DMS53 treated with DMSO at 0.1 percent for 48 hours (cell line): ENCODE data around the gene GMIP.

Experiments used
- DNase-seq: peaks from one replicate; lab custom pipeline; 2025; ENCODE audit not compliant: unreplicated experiment; lab: John Stamatoyannopoulos, UW

The GMIP gene

DNA sequence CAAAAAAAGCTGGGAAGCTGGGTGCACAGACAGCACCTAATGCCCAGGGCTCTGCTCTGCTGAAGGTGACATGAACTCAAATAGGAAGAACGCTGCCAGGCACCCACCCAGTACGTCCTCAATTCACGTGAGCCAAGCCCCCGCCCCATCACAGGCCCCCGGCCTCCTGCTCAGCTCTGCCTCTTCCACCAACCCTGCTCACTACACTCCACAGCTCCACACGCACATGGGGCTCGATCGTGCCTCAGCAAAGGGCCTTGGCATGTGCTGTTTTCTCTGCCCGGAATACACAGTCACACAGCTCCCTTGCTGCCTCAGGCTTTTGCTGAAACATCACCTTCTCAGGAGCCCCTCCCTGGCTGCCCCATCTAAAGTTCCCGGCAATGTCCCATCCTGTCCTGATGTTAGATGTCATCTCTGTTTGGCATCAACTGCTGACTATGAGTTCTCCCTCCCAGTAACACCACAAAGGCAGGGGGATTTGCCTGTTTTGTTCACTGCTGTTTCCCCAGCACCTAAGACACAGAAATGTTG is 17.8 kb upstream of the GMIP start:
- no peak for DNase-seq

DNA sequence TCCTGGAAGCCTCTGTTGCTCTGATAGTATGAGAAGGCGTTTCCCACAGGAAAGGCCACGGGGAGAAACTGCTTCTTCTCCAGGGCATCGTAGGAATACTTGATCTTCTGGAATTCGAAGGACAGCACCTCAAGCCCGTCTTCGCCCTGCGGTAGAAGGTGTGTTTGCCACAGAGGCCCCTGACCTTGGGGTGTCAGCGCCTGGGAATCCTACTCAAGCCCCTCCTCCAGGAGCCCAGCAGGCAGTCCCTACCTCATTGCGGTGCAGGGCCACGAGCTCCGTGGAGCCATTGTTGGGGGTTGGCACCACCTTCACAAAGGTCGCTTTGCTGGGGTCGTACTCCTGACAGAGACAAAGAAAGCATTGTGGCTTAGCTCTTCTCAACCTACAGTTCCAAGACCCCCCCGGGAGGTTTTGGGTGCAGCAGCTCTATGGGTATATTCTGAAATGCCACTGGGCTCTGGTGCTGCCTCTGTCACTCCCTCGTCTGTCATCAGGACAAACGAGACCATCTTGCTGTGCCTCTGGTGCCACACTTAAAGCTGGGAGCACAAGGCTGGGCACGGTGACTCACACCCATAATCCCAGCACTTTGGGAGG is 16.3 kb upstream of the GMIP start:
- DNase-seq: no peak

DNA sequence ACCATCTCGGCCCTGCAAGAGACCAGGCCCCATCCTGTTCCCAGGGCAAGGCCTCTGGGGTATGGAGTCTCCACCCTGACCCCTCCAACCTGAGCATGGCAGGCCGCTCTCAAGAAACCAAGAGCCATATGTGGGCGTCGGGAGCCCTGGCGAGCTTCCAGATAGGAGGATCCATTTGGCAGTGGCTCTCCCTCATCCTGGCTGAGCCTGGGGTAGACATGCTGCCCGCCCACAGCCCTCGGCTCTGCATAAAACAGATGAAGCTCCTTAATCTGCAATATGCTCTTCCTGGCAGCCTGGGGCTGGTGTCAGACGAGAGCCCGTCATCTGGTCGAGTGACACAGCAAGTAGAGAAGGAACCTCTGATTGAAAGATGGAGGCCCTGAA is 13.9 kb upstream of the GMIP start:
- no peak for DNase-seq

DNA sequence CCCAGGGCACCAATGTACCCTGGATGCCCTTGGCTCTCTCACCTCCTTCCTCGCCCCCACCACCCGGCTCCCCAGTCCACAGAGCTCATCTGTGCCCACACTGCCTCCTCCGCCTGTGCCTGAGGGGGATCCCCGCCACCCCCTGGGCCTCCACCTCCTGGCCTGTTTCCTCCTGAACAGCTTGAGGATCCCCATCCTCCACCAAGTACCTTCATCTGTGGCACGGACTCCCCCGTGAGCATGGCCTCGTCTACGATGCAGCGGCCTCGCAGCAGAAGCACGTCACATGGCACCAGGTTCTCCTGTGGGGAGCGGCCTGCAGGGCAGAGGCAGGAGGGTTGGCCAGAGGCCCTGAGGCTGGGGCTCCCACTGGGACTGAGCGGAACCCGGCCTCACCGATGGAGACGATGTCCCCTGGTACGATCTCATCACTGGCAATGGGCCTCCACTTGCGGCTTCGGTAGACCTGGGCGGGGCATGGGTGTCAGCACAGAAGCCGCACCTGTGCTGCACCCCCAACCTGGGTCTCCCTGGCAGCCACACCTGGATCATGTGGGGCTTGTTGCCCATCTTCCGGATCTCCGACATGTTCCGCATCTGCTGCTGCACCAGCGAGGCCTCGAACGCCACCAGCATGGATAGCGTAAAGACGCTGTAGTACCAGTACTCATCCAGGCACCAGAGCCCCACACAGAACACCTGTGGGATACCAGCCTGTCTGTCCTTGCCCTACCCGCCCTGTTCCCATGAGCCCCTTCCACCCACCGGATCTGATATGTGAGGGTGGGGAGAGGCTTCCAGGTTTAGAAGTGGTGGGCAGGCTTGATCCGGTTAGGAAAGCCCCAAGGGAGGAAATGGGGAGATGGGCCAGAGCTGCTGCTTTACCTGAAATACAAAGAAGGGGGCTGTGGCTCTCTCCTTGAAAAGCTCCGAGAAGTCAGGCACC is 13.3 kb upstream of the GMIP start:
- DNase-seq: no peak

DNA sequence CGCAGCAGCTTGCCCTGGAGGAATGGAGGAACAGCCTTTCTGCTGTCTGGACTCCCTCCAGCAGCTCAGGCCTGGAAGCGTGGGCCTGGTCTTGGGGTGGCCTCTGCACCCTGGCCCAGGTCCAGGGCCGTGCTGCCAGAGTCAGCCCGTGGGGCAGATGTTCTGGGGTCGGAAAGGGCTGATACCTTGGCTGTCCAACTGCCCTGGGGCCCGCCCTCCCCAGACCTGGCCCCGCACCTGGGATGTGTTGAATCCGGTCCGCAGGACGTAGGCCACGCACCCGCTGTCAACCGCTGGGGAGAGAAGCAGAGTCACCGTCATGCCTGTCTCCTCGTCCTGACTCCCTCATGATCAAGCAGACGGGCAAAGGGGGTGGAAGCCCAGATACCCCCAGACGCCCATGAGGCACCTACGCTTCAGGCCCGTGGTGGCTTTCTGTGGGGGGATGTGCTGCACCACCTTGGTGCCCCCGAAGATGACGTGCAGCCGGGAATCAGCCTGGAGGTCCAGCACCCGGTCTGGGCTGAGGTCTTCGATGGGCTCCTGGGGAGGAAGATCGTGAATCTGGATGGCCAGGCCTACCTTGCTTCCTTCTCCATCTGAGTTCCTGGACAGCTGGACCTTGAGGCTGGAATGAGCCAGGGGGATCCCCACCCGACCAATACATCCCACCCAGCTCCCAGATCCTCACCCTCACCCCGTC is 12.3 kb upstream of the GMIP start:
- no peak for DNase-seq

DNA sequence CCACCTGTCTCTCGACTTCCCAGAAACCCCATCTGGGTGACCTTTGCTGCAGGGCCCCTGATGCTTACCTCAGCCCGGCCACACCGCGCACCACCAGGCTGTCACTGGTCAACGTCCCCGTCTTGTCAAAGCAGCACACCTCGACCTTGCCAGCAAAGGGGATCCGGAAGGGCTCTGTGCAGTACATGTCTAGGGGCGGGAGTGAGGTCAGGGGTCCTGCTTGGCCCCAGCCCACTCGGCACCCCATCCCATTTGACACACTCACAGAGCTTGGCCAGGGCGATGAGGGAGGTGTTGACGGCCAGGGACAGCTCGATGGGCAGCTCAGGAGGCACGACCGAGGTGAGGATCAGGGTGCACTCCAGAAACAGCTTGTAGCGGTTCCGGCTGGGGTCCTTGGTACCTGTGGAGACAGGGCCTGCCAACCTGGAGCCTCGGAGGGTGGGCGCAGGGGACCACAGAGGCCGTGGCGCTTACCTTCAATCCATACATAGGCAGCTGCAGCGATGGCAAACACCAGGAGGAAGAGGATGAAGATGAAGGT is 11.7 kb upstream of the GMIP start:
- no peak for DNase-seq

DNA sequence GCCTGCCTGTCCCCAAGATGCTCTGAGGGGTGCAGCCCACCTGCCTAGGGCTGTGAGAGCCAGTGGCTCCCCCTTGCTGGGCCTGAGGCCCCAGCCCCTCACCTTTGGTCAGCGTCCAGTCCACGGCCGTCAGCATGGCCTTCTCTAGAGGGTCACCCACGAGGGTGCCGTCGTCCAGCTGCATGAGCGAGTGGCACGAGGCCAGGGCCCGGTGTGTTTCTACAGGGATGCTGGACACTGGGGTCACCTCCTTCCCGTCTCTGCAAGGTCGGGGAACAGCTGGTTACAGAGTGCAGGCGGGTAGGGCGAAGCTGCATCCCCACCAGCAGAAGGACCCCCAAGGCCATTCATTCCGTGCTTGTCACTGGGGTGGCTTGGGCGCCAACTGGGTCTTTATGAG is 11.0 kb upstream of the GMIP start:
- no peak for DNase-seq

DNA sequence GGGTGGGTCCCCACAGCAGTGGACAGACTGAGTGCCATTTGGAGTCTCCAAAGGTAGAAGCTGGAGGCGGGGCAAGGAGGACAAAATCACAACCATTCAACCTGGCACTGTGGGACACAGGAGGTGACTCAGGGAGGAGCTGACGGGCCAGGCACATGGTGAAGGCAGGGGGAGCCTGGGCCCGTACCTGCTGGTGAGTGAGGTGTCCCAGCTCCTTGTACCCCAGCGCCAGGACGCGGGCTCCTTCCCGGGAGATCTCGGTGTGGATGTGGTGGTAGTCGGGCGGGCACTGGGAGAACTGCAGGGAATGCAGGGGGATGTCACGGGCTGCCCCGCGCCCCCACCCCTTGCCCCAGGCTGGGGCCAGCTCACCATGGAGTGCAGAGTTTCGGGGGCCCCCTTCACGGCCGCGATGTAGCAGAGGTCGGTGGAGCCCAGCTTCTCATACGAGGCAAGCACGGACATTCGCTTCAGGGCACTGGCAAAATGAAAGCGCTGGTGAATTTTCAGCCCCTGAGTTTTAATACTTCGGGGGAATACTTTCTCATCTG is 10.2 kb upstream of the GMIP start:
- DNase-seq: no peak

DNA sequence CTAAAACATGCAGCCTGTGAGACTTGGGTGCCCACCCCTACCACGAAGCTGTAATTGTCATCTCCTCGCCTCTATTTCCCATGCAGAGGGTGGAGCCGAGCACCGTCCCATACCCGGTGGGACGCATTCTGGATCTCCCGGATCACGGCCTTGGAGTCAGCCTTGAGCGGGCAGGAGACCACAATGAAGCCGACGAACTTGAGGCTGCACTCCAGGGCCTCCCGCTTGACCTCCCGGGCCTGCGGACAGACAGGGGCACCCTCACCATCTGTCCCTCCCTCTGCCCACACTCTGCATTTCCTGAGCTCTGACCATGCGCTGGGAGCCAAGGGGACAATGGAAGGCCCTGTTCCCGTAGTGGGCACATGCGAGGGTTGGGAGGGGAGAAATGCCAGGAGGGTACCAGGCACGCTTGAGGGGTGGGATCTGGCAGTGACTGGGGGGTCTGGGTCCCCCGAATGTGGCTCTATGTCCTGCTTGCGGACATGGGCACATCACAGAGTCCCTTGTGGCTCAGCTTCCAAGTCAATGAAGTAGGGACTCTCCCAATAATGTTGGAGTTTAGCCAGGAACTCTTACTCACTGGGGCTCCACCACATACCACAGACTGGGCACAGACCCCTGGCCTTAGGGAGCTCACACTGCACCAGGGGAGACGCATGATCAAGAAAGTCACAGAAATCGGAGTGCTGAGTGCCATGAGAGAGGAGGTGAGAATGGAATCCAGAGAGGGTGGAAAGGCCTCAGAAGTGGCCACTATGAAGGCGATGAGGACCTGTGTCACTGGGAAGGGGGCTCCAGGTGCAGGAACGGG is 9.2 kb upstream of the GMIP start:
- no peak for DNase-seq

DNA sequence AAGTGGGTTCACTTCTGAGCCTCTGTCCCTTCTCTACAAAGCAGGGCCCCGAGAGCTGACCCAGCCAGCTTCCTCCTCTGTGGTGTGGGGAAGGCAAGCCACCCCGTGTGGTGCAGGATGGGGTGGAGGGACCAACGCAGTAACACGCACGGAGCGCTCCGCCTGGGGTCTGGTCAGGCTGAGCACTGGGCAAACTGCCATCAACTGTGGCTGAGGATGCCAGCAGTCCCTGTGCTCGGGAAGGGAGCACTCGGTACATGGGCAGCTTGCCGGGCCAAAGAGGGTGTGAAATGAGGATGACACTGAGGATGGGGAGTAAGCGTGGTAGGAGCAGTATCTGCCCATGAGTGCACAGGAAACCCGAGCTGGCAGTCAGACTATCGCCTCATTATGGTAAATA is 7.6 kb upstream of the GMIP start:
- no peak for DNase-seq

DNA sequence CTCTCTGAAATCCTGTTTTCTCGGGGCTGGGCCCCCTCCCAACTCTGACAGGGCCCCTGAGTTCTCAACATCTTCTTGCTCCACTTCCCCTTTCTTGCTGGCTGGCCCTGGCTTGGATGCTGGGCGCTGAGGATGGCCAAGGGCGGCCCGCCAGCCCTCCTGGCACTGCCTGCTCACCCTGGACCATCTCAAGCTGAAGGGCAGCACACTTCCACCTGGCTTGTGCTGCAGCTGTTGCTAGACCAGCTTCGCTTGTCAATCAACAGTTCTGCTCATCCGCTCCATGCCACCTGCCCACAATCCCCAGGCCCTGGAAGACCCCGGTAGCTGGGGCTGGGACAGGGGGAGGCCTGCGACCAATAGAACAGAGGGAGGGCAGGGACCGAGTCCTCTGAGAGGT is 6.9 kb upstream of the GMIP start:
- no peak for DNase-seq

DNA sequence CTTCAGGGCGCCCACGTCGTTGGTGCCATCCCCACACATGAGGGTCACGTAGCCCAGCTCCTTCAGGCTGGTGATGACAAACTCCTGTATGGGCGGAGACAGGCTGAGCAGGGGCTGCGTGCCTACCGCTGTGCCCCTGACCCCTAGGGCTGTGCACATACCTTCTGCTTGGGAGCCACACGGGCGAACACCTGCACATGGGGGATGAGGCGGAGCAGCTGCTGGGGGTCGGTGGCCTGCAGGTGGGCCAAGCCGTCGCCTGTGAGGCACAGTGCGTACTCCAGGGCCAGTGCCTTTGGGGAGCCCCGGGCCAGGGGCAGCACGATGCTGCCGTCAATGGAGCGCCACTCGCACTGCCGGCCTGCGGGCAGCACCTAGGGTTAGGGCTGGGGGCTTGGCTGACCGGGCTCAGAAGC is 6.1 kb upstream of the GMIP start:
- no peak for DNase-seq

DNA sequence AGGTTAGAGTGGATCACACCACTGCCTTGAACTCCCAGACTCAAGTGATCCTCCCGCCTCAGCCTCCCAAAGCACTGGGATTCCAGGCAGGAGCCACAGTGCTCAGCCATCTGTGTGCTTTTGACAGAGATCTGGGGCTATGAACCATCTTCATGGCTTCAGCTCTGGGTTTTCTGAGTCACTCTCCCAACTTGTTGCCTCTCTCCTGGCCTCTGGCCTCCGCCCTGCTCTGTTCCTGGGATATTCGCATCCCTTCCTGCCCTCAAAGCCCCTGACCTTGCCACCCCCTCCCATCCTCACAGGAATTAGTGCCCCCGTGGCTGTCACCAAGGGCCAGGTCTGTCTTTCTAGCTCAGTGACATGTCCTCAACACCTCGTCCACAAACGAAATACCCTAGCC is 5.7 kb upstream of the GMIP start:
- DNase-seq: no peak

DNA sequence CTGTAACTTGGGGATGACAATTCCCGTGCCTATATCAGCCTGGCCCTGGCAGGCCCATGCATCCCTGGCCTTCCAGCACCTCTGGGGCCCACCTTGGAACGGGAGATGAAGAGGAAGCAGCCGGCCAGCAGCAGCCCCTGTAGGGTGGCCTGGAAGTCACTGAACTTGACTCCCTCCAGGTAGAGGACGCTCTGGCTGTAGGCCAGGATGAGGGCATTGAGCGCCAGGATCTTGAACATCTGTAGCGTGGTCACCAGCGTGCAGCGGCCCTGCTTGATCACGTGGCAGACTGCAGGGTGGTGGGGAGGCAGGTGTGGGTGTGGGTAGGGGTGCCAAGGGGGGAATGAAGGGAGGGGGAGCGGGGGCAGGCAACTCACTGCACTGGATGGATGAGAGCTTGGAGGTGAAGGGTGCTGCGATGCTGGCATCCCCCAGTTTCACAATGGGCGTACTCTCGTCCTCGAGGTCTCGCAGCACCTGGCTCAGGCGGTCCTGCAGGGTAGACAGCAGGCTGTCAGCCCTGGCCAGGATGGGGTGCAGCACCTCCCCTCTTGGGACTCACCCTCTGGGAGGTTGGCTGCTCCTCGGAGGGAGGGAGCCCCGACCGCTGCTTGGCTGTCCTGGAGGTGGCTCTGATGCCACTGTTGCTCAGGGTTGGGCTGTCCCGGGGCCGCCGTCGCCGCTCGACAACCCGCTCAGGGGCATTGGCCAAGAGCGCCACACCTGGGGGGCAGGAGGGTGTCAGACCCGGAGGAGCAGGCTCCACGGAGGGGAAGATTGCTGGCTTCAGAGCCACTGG is 3.8 kb upstream of the GMIP start:
- no peak for DNase-seq

DNA sequence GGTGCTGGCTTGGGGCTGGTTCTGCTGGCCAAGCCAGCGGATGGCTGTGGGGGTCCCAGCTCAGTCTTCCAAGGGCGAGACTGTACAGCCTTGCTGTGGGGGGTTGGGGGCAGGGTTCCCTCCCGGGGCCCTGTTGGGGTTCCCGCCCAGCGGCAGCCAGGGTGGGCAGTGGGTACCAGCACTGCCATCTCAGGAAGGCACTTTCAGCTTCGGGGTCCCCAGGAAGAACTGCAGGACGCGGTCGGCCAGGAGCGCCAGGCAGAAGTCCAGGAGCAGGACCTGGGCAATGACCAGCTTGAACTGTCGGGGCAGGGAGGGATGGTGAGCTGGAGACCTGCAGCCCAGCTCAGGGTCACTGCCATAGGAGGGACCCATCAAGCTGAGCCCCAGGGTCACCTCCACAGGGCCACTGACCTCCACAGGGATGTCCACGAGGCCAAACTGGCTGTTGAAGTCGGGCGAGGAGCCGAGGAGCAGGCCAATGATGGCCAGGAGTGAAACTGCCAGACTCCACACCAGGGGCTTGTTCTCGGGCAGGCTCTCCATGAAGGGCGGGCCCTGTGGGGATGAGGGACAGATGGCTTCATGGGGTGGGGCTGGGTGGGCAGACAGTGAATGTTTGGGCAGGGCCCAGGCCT is 1.9 kb upstream of the GMIP start:
- DNase-seq: no peak

DNA sequence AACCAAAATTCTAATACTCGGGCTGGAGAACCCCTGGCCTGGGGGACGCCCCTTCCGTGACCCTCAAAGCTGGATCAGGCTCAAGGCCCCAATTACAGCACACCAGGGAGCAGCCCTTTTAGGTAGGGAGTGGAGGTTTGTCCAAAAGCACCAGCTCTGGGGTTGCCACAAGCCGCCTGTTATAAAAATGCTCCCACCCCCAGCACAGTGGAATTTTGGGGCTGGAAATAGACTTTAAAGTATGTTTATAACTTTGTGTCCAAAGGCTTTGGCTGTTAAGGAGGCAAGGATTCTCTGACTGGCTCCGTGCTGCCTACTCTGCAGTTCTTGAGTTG is 564 bp upstream of the GMIP start:
- DNase-seq: no peak

DNA sequence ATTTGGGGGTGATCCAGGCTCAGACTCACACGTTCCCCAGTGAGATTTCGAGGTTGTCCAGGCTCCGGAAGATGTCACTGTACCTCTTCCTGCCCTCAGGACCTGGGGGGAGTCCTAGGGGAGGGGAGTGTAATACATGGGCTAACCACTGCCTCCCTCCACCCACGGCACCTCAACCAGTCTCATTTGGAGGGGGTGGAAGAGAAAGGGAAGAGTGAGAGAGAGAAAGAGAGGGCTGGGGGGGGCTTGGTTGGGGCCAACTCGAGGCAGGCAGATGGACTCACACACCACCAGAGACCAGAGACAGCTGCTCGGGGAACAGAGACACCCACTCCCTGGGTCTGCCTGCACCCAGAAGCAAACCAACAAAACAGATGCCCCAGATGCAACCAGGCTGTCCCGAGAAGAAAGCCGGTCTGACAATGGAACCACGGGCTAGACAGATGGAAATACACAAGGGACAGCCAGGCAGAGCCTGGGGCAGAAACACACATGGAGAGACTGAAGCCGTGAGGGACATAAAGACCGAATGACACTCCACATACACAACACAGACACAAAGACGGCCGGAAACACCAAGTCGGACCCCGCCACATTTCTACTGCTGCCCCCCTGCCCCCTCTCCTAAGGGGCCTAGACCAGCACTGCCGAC is 825 bp downstream of the GMIP start:
- DNase-seq: no peak

DNA sequence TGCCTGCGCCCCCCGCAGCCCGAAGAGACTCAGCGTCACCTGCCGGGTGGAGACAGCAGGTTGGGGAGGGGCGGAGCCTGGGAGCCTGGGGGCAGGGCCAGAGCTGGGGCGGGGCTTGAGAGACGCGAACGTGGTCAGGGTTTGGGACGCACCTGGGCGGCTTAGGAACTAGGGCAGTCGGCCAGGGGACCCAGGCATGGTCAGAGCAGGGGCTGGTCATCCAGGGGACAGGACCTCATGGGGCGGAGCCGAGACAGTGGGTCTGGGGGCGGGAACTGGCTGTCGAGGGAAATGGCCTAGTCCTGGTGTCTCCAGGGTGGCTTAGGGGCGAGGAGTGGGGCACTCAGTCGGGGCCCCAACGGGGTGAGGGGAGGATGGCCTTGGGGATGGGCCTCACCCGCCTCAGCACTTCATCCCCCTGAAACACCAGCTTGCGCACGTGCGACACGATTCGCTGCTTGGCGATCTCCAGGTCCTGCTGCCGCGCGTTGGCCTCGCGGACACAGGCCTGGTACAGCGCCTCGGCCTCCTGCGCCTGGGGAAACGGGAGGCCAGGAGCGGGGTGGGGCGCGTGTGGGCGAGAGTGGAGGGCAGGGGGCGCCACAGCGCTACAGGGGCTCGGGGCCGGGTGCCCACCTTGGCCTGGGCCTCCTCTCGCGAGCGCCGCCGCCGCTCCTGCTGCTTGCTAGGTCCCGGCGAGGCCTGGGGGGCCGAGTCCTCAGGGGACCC is 5.8 kb downstream of the GMIP start:
- DNase-seq: no peak
